Keratinocyte (primary cell): ENCODE measurements around the gene TRAPPC10. TPM values are rescaled to one million over a fixed set of nuclear protein-coding genes. Genes with fewer than 3 reads are reported as not detected.

ENCODE experiments used
- DNase-seq: peaks from one replicate; pipeline ENCODE4 v3.0.0-alpha.2; 2011; ENCODE audit warnings: low read depth, missing footprints, low spot score
- FAIRE-seq: peaks from 2 replicates; lab custom pipeline; 2011; peaks lifted over from hg19 to GRCh38; lab: Jason Lieb, UNC
- H2AFZ ChIP-seq: 2 replicates; pipeline ENCODE4 v1.6.0; 2012; ENCODE audit warnings: low read length, control low read depth, inconsistent platforms; ENCODE audit not compliant: control insufficient read depth
- H3K27ac ChIP-seq: 2 replicates; pipeline ENCODE4 v1.5.1; 2011; ENCODE audit warnings: low read length; ENCODE audit not compliant: control insufficient read depth, insufficient read depth
- H3K27me3 ChIP-seq: 3 replicates; pipeline ENCODE4 v1.6.0; 2011; ENCODE audit warnings: low read length; ENCODE audit not compliant: control insufficient read depth, insufficient read depth; ENCODE audit errors: extremely low read depth
- H3K36me3 ChIP-seq, 2 experiments: 2 replicates in 1 of 2; 3 replicates in 1 of 2; pipeline ENCODE4 v1.5.1; 2011; ENCODE audit warnings: low read length in 2 of 2, mild to moderate bottlenecking in 1 of 2; ENCODE audit not compliant: control insufficient read depth in 2 of 2, insufficient read depth in 2 of 2; ENCODE audit errors: extremely low read depth in 1 of 2
- H3K4me1 ChIP-seq: 3 replicates; pipeline ENCODE4 v1.5.1; 2011; ENCODE audit warnings: low read length; ENCODE audit not compliant: control insufficient read depth, insufficient read depth; ENCODE audit errors: extremely low read depth
- H3K4me2 ChIP-seq: 3 replicates; pipeline ENCODE4 v1.6.0; 2011; ENCODE audit warnings: low read depth, low read length; ENCODE audit not compliant: control insufficient read depth, insufficient read depth; ENCODE audit errors: extremely low read depth
- H3K4me3 ChIP-seq, 3 experiments: fragments of 200-600 bp in 1 of 3; sonication (generic) in 1 of 3; 2 replicates in 2 of 3; 3 replicates in 1 of 3; pipeline ENCODE4 v1.5.1; 2011 to 2016; ENCODE audit warnings: low read length in 3 of 3, mild to moderate bottlenecking in 3 of 3, control low read depth in 2 of 3, inconsistent platforms in 1 of 3, low read depth in 1 of 3, mixed read lengths in 1 of 3, mixed run types in 1 of 3, moderate library complexity in 1 of 3; ENCODE audit not compliant: control insufficient read depth in 2 of 3, insufficient read depth in 2 of 3; ENCODE audit errors: extremely low read depth in 1 of 3
- H3K79me2 ChIP-seq: 2 replicates; pipeline ENCODE4 v1.6.0; 2012; ENCODE audit warnings: low read length; ENCODE audit not compliant: control insufficient read depth, insufficient read depth
- H3K9ac ChIP-seq: 3 replicates; pipeline ENCODE4 v1.6.0; 2011; ENCODE audit warnings: low read length; ENCODE audit not compliant: control insufficient read depth, insufficient read depth; ENCODE audit errors: extremely low read depth
- H3K9me1 ChIP-seq: 3 replicates; pipeline ENCODE4 v1.6.0; 2011; ENCODE audit warnings: low read length; ENCODE audit not compliant: control insufficient read depth, insufficient read depth; ENCODE audit errors: extremely low read depth
- H3K9me3 ChIP-seq: 2 replicates; pipeline ENCODE4 v1.5.1; 2012; ENCODE audit warnings: low read depth, low read length; ENCODE audit not compliant: control insufficient read depth
- H4K20me1 ChIP-seq: 3 replicates; pipeline ENCODE4 v1.6.0; 2011; ENCODE audit warnings: low read length; ENCODE audit not compliant: control insufficient read depth, insufficient read depth; ENCODE audit errors: extremely low read depth
- EZH2 ChIP-seq: IDR thresholded peaks from one replicate; pipeline ENCODE4 v1.6.1; 2012; ENCODE audit warnings: inconsistent platforms, mild to moderate bottlenecking, low read length, moderate library complexity
- dilution Hi-C: fragments of 300-500 bp; cut with MboI; formaldehyde crosslinking; loops from one replicate; pipeline ENCODE4 v1.7.0; 2020; ENCODE audit warnings: low sequenced_read_pairs; ENCODE audit not compliant: extremely low pct_ligation_motif_present
- polyA plus RNA-seq, 5 experiments: library from polyadenylated mRNA; depleted of rRNA in 3 of 5; stranded (reverse) in 3 of 5; stranded (forward) in 1 of 5; unstranded in 1 of 5; fragments of >200 nt; gene quantifications; 1 replicate in 1 of 5; 2 replicates in 3 of 5; 3 replicates in 1 of 5; pipeline versions ENCODE4 v1.2.1 to v1.2.3, GENCODE V29; 2011 to 2012; ENCODE audit warnings: missing spikeins in 2 of 5, low read depth in 1 of 5, low replicate concordance in 1 of 5
- TF ChIP-seq, protein P1 (sequence below), 3 experiments: IDR thresholded peaks in 1 of 3; conservative IDR thresholded peaks in 1 of 3; optimal IDR thresholded peaks in 1 of 3; 2 replicates in 2 of 3; 3 replicates in 1 of 3; pipeline versions ENCODE3 to v1.5.1; 2011; ENCODE audit warnings: low read length in 3 of 3, mild to moderate bottlenecking in 3 of 3, moderate library complexity in 2 of 3, control low read depth in 1 of 3, inconsistent platforms in 1 of 3; ENCODE audit not compliant: insufficient read depth in 2 of 3; ENCODE audit errors: extremely low read depth in 1 of 3

The TRAPPC10 gene
- polyA plus RNA-seq, 1 donor (not counting 4 experiments of a cell fraction or from before 2014, with no cell fraction given) = 21.6 TPM

DNA sequence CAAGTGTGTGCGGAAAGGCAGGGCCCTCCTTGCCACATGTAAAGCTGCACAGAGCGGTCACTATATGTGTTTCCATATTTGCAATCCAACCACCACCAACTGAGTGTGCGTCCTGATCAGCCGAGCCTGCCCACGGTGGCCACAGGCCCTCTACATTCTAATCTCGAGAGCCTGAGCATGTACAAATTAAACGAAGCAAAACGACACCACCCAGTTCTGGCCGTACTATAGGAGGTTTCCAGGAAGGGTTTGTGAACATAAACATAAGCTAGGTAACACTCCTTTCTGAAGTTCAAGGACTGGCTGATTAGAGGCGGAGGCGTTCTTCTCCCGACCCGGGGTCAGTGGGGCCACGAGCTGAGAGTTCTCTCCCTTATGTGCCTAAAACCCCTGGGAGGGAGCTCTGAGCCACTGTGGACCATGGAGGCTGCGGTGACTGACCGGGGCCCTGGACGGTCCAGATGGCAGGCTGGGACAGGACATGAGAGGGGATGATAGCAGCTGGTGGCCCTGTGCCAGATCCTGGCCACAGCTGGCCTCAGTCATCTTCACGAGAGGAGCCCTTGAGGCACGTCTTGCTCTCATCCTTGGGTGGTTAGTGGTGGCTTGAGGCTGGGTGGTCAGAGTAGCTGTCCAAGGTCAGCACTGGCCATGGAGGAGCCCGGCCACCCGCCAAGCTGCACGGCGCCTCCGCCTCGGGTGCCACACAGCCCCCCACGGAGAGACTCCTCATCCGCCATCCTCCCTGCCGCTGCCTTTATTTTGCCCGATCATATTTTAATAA, 39.1 kb upstream of the TRAPPC10 start:
- no peak for TF ChIP-seq EZH2
- TF ChIP-seq, protein P1, sequence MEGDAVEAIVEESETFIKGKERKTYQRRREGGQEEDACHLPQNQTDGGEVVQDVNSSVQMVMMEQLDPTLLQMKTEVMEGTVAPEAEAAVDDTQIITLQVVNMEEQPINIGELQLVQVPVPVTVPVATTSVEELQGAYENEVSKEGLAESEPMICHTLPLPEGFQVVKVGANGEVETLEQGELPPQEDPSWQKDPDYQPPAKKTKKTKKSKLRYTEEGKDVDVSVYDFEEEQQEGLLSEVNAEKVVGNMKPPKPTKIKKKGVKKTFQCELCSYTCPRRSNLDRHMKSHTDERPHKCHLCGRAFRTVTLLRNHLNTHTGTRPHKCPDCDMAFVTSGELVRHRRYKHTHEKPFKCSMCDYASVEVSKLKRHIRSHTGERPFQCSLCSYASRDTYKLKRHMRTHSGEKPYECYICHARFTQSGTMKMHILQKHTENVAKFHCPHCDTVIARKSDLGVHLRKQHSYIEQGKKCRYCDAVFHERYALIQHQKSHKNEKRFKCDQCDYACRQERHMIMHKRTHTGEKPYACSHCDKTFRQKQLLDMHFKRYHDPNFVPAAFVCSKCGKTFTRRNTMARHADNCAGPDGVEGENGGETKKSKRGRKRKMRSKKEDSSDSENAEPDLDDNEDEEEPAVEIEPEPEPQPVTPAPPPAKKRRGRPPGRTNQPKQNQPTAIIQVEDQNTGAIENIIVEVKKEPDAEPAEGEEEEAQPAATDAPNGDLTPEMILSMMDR (optimal IDR thresholded peaks at IDR 0.05 in 1 of 3, IDR thresholded peaks at IDR 0.05 in 1 of 3, conservative IDR thresholded peaks at IDR 0.05 in 1 of 3; ENCODE audit: extremely low read depth in 1 of 3, insufficient read depth in 2 of 3, low read length in 3 of 3) = no peak
- Histone ChIP-seq H3K27ac (no peak overlapping the region), H3K79me2 (no peaks in the 10 kb centered on the region), H3K9me1 (no peaks in the 10 kb centered on the region), H4K20me1 (no peaks in the 10 kb centered on the region), H3K36me3 (peaks cover 5 to 10% of the 10 kb centered on the region in 2 experiments), H3K4me2 (no peak overlapping the region), H2AFZ (no peak overlapping the region), H3K4me1 (no peaks in the 10 kb centered on the region), H3K9me3 (no peaks in the 10 kb centered on the region), H3K9ac (no peak overlapping the region), H3K27me3 (no peaks in the 10 kb centered on the region), H3K4me3 (no peak overlapping the region)
- FAIRE-seq = no peak
- dilution Hi-C loops = no loop called here
- DNase-seq = no peak

DNA sequence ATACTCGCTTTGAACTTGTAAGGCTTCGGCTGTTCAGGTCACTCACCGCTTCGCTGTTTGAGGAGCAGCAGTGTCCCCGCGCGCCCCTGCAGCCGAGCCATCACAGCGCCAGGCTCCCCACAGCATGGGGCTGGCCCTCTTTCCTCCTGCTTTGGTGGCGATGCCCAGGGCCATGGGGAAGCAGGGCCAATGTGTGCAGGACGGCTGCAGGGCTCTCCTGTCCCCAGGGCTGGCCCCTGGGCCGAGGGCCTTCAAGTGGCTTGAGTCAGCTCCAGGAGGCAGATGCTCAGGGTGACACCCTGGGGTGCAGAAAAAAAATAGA, 38.5 kb upstream of the TRAPPC10 start:
- Histone ChIP-seq H3K9me1 (no peaks in the 10 kb centered on the region), H2AFZ (no peak overlapping the region), H3K9me3 (no peaks in the 10 kb centered on the region), H4K20me1 (no peaks in the 10 kb centered on the region), H3K9ac (no peak overlapping the region), H3K27me3 (no peaks in the 10 kb centered on the region), H3K4me1 (no peaks in the 10 kb centered on the region), H3K4me2 (no peak overlapping the region), H3K4me3 (no peak overlapping the region), H3K79me2 (no peaks in the 10 kb centered on the region), H3K36me3 (peaks cover 5 to 10% of the 10 kb centered on the region in 2 experiments), H3K27ac (no peak overlapping the region)
- no peak for FAIRE-seq
- TF ChIP-seq, protein P1 (optimal IDR thresholded peaks at IDR 0.05 in 1 of 3, IDR thresholded peaks at IDR 0.05 in 1 of 3, conservative IDR thresholded peaks at IDR 0.05 in 1 of 3; ENCODE audit: extremely low read depth in 1 of 3, insufficient read depth in 2 of 3, low read length in 3 of 3) = no peak
- TF ChIP-seq EZH2 = no peak
- no peak for DNase-seq
- dilution Hi-C loops = no loop called here
